ENCODE results near the gene ZNF770.

GRCh38 chr15:34969340-34970097 is 18.6 kb downstream of the ZNF770 start, which contains the start of gene AQR:
- peak; percentile 75 to 87 for TF ChIP-seq CTCF (conservative IDR thresholded peaks at IDR 0.05; ENCODE audit: low read depth in 2 of 2)
- TF ChIP-seq REST (IDR thresholded peaks at IDR 0.05; ENCODE audit: unreplicated experiment): peak; percentile 26
- no peak for TF ChIP-seq EZH2 (IDR thresholded peaks at IDR 0.05; ENCODE audit: low read depth, unreplicated experiment)
- TF ChIP-seq POLR2AphosphoS5 (IDR thresholded peaks at IDR 0.05; ENCODE audit: low read depth): peak; percentile 91
- TF ChIP-seq ZNF331 (CRISPR knock-in tag; IDR thresholded peaks at IDR 0.05; ENCODE audit: low read depth): no peak
- TF ChIP-seq EZH2phosphoT487 (IDR thresholded peaks at IDR 0.05; ENCODE audit: unreplicated experiment): no peak
- TF ChIP-seq CREB1 (CRISPR knock-in tag; IDR thresholded peaks at IDR 0.05; ENCODE audit: low read depth): peak; percentile 88
- no peak for TF ChIP-seq JUNB (IDR thresholded peaks at IDR 0.05; ENCODE audit: unreplicated experiment)
- no peak for TF ChIP-seq STAT1 (IDR thresholded peaks at IDR 0.05; ENCODE audit: unreplicated experiment)
- peak; percentile 91 for TF ChIP-seq ETS1 (IDR thresholded peaks at IDR 0.05)
- no peak for TF ChIP-seq NANOG (IDR thresholded peaks at IDR 0.05; ENCODE audit: borderline replicate concordance)
- no peak for TF ChIP-seq ZNF462 (CRISPR knock-in tag; IDR thresholded peaks at IDR 0.05)
- TF ChIP-seq ZNF114 (CRISPR knock-in tag; IDR thresholded peaks at IDR 0.05): no peak
